Suppressor macrophage (primary cell): ENCODE measurements around the gene SPO11.

Experiments used
- DNase-seq, 4 experiments: peaks; one replicate each; pipeline ENCODE4 v3.0.0-alpha.2; 2020 to 2022

The SPO11 gene

DNA sequence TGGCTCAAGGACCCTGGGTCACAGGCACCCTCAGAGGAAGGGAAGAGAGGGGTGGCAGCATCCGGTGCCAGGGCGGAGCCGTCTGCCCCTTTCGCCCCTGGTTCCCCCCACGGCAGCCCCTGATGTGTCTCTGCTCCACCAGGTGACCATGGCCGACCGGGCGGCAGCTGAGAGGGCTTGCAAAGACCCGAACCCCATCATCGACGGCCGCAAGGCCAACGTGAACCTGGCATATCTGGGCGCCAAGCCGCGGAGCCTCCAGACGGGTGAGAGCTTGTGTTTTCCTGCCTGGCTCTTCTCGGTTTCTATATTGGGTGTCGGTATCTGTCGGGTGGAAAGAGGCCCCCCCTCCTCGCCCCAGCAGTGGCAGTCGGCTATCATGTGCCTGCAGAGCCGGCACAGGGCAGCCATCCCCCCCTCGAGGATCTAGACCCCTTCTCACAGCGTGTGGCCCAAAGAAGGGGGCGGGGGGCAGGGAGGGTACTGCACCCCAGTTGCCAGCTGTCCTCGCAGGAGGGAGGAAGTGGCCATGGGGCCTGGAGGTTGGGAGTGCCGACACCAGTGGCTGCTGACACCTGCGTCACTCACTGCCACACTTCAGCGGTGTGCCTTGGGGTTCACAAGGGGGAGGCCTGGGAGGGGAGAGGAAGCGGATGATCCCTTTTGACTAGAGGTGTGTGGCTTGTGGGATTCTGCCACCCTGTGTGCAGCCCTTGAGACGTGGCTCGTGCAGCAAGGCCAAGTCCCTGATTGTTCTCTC, 63.1 kb downstream of the SPO11 start:
- peak; percentile 42 to 73 (median 50) for DNase-seq
